Adrenal gland (tissue), 12 donors: Measurements from ENCODE around the gene STX3. TPM values are rescaled to one million over a fixed set of nuclear protein-coding genes. Genes with fewer than 3 reads are reported as not detected.

ENCODE experiments used
- DNase-seq, 7 donors: peaks; one replicate each; pipeline ENCODE4 v3.0.0-alpha.2; 2019 to 2020
- H3K27ac ChIP-seq, 5 donors: fragments of 200-600 bp; sonication (generic) in 4 of 5; 1 replicate in 3 of 5; 2 replicates in 2 of 5; pipeline versions ENCODE4 v1.5.1 to v1.8.0; 2016 to 2020; ENCODE audit warnings: mild to moderate bottlenecking in 1 of 5
- H3K27me3 ChIP-seq: fragments of 200-600 bp; 2 replicates; pipeline ENCODE4 v1.8.0; 2021
- H3K36me3 ChIP-seq, 2 donors: fragments of 200-600 bp; replicated peaks in 1 of 2; 1 replicate in 1 of 2; 2 replicates in 1 of 2; pipeline versions ENCODE4 v1.5.1 to v1.8.0; 2018 to 2022
- H3K4me1 ChIP-seq, 2 donors: fragments of 200-600 bp; replicated peaks in 1 of 2; 1 replicate in 1 of 2; 2 replicates in 1 of 2; pipeline versions ENCODE4 v1.5.1 to v1.8.0; 2018 to 2021
- H3K4me3 ChIP-seq, 4 donors: fragments of 200-600 bp; sonication (generic) in 3 of 4; one replicate each; pipeline ENCODE4 v1.5.1; 2016 to 2018
- H3K9me3 ChIP-seq, 3 donors: fragments of 200-600 bp; sonication (generic) in 1 of 3; replicated peaks in 1 of 3; 1 replicate in 2 of 3; 2 replicates in 1 of 3; pipeline versions ENCODE4 v1.5.1 to v1.8.0; 2016 to 2021
- POLR2A ChIP-seq, 2 donors: fragments of 450-650 bp; IDR thresholded peaks; one replicate each; pipeline ENCODE4 v1.6.1; 2017; ENCODE audit warnings: antibody characterized with exemption in 2 of 2, mild to moderate bottlenecking in 2 of 2, moderate library complexity in 1 of 2
- WGBS, 4 donors: extraction: QIAGEN DNeasy Blood & Tissue Kit in 2 of 4; methylation state at CpG; one replicate each; pipeline versions ENCODE4 v1.1.5 to v1.1.7; 2013 to 2017; 5-methylcytosine and 5-hydroxymethylcytosine counted together
- intact Hi-C, 2 donors: fragments of 100-400 bp; cut with DNase I; formaldehyde crosslinking; loops; one replicate each; pipeline versions ENCODE4 v1.14.1 to v1.15.0; 2022 to 2023
- polyA plus RNA-seq, 3 donors: library from polyadenylated mRNA; stranded (reverse); fragments of 200-250 nt in 2 of 3; fragments of 350-450 nt in 1 of 3; fragmentation: Illumina TruSeq in 1 of 3; extraction: RNeasy Lipid Tissue Mini Kit (QIAGEN cat#74804) in 1 of 3; gene quantifications; one replicate each; pipeline ENCODE4 v1.2.3, GENCODE V29; 2013 to 2014
- total RNA-seq, 9 donors: library from RNA; depleted of rRNA in 4 of 9; stranded (reverse); fragments of >200 nt in 4 of 9; fragments of 120-200 nt in 1 of 9; fragmentation: NEBNext Ultra II Directional in 1 of 9; extraction: Animal tissue kit (Norgen Biotek cat#: 25700) in 1 of 9; gene quantifications; one replicate each; pipeline versions ENCODE4 v1.1.0 to v1.2.4, GENCODE V29; 2013 to 2023
- TF ChIP-seq, protein P1 (sequence below), 6 experiments: fragments of 450-650 bp in 4 of 6; fragments of 200-600 bp in 2 of 6; sonication (generic) in 1 of 6; IDR thresholded peaks; 1 replicate in 5 of 6; 2 replicates in 1 of 6; pipeline versions ENCODE4 v1.5.1 to v1.8.0; 2016 to 2021; ENCODE audit warnings: antibody characterized with exemption in 6 of 6, mild to moderate bottlenecking in 2 of 6, moderate library complexity in 1 of 6
- donor health status: healthy with polysubstance abuse.
- donor health status: Bipolar disorder and iron deficiency.
- donor health status: DM: yes; HTN: yes; CAD: no.
- donor health status: DM: no; HTN: no; CAD: no.
- donor health status: DM: no; HTN: no; CAD: no.
- donor health status: DM: yes; HTN: yes; CAD: no.

STX3 gene
- total and polyA plus RNA-seq, 12 donors, result 12.3 to 63.2 (median 30.1) TPM

DNA sequence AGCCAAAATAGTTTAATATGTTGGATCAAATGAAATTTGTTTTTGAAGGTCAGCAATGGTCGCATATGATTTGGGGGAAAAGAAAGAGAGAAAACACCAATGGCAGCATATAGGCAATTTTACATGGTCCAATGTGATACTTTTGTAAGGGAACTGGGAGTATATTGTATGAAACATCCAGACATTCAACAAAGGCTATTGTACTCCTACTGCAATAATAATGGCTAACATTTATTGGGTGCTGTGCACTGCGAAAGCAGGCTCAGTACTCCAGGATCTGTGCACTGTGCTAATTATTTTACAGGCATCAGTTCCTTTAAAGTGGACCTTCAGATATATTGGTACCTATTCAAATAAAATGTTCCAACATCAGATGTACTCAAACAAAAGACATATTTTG, 35.6 kb upstream of the STX3 start:
- H3K36me3 ChIP-seq, result no peaks in the 10 kb centered on the region

DNA sequence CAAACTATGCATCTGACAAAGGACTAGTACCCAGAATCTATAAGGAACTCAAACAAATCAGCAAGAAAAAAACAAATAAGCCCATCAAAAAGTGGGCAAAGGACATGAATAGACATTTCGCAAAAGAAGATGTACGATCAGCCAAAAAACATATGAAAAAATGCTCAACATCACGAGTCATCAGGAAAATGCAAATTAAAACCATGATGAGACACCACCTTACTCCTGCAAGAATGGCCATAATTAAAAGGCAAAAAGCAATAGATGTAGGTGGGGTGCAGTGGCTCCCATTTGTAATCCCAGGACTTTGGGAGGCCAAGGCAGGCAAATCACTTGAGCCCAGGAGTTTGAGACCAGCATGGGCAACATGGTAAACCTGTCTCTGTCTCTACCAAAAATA, 31.1 kb upstream of the STX3 start:
- Histone ChIP-seq H3K27ac (no peak overlapping the region), H3K4me3 (no peak overlapping the region), H3K27me3 (peaks cover 5% of the 10 kb centered on the region), H3K9me3 (no peaks in the 10 kb centered on the region), H3K4me1 (no peaks in the 10 kb centered on the region), H3K36me3 (no peaks in the 10 kb centered on the region)
- 60 to 92% (median 82%) methylated on average over 3 of the region's 3 CpGs for WGBS, 4 donors
- TF ChIP-seq, protein P1, sequence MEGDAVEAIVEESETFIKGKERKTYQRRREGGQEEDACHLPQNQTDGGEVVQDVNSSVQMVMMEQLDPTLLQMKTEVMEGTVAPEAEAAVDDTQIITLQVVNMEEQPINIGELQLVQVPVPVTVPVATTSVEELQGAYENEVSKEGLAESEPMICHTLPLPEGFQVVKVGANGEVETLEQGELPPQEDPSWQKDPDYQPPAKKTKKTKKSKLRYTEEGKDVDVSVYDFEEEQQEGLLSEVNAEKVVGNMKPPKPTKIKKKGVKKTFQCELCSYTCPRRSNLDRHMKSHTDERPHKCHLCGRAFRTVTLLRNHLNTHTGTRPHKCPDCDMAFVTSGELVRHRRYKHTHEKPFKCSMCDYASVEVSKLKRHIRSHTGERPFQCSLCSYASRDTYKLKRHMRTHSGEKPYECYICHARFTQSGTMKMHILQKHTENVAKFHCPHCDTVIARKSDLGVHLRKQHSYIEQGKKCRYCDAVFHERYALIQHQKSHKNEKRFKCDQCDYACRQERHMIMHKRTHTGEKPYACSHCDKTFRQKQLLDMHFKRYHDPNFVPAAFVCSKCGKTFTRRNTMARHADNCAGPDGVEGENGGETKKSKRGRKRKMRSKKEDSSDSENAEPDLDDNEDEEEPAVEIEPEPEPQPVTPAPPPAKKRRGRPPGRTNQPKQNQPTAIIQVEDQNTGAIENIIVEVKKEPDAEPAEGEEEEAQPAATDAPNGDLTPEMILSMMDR (IDR thresholded peaks at IDR 0.05), result no peak
- no peak for TF ChIP-seq POLR2A (IDR thresholded peaks at IDR 0.05)
- intact Hi-C loops, result no loop called here
- no peak for DNase-seq

More for the DNA sequence above, 35.6 kb upstream of the STX3 start:
- no peak overlapping the region for H3K4me3 ChIP-seq
- 58 to 72% (median 64%) methylated on average over 2 of the region's 2 CpGs for WGBS, 4 donors
- H3K9me3 ChIP-seq, result no peaks in the 10 kb centered on the region
- DNase-seq, result no peak
- H3K27me3 ChIP-seq, result peaks cover 5% of the 10 kb centered on the region
- no peaks in the 10 kb centered on the region for H3K4me1 ChIP-seq
- no peak for TF ChIP-seq POLR2A (IDR thresholded peaks at IDR 0.05)
- TF ChIP-seq, protein P1 (IDR thresholded peaks at IDR 0.05), result no peak
- intact Hi-C loops, result no loop called here
- H3K27ac ChIP-seq, result no peak overlapping the region

DNA sequence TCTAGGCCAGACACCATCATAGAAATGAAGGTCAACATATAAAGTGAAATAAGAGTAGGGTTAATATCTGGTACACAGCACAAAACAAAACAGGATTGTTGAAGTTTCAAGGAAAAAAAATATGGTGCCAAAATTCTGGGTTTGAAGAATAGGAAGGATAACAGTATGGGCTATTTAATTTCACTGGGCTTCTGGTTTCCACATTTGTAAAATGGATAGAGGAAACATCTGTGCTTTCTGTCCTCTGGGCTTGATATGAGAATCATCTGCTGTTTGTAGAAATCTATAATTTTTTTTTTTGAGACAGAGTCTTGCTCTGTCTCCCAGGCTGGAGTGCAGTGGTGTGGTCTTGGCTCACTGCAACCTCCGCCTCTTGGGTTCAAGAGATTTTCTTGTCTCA, 27.8 kb upstream of the STX3 start:
- TF ChIP-seq POLR2A (IDR thresholded peaks at IDR 0.05), result no peak
- TF ChIP-seq, protein P1 (IDR thresholded peaks at IDR 0.05), result no peak
- Histone ChIP-seq H3K9me3 (no peaks in the 10 kb centered on the region), H3K27ac (no peak overlapping the region), H3K4me3 (no peak overlapping the region), H3K36me3 (no peaks in the 10 kb centered on the region), H3K4me1 (no peaks in the 10 kb centered on the region), H3K27me3 (no peaks in the 10 kb centered on the region)
- intact Hi-C loops, result no loop called here
- DNase-seq, result no peak
- 86 to 100% (median 95%) methylated on average over 1 of the region's 1 CpG for WGBS, 4 donors

DNA sequence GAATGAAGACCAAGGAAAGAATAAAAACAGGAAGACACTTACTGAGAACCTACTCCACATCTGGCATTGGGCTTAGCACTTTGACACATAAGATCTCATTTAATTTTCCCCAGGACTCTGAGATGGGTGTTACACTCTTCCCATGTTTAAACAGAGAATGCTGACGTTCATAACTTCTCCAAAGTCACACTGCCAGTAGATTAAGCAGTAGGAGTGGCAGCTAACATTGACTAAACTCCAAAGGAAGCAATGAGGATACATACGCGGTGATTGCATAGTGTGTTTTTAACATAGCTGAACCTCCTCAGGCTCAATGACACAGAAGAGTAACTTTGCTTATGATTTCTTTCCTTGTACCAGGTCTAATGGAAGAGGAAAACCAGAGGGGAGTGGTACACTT, 27.0 kb upstream of the STX3 start:
- Histone ChIP-seq H3K36me3 (no peaks in the 10 kb centered on the region), H3K4me3 (no peak overlapping the region), H3K4me1 (no peaks in the 10 kb centered on the region), H3K27ac (no peak overlapping the region), H3K9me3 (no peaks in the 10 kb centered on the region), H3K27me3 (no peaks in the 10 kb centered on the region)
- TF ChIP-seq, protein P1 (IDR thresholded peaks at IDR 0.05), result no peak
- no peak for TF ChIP-seq POLR2A (IDR thresholded peaks at IDR 0.05)
- DNase-seq, result no peak
- intact Hi-C loops, result no loop called here
- 62 to 85% (median 69%) methylated on average over 3 of the region's 3 CpGs for WGBS, 4 donors
